HL-60 (cell line): ENCODE data around the gene PTS.

Source experiments
- GABPA ChIP-seq: IDR thresholded peaks from 2 replicates; pipeline ENCODE4 v1.6.1; 2012; ENCODE audit warnings: low read depth
- TF ChIP-seq, protein P1 (sequence below): IDR thresholded peaks from one replicate; pipeline ENCODE4 v1.5.1; 2011; ENCODE audit warnings: low read length, control low read depth, inconsistent platforms; ENCODE audit not compliant: insufficient read depth

- TF ChIP-seq, protein P1, sequence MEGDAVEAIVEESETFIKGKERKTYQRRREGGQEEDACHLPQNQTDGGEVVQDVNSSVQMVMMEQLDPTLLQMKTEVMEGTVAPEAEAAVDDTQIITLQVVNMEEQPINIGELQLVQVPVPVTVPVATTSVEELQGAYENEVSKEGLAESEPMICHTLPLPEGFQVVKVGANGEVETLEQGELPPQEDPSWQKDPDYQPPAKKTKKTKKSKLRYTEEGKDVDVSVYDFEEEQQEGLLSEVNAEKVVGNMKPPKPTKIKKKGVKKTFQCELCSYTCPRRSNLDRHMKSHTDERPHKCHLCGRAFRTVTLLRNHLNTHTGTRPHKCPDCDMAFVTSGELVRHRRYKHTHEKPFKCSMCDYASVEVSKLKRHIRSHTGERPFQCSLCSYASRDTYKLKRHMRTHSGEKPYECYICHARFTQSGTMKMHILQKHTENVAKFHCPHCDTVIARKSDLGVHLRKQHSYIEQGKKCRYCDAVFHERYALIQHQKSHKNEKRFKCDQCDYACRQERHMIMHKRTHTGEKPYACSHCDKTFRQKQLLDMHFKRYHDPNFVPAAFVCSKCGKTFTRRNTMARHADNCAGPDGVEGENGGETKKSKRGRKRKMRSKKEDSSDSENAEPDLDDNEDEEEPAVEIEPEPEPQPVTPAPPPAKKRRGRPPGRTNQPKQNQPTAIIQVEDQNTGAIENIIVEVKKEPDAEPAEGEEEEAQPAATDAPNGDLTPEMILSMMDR = no peak
- TF ChIP-seq GABPA = no peak
These were observed 26.0 kb upstream of the PTS start for GRCh38 chr11:112200252-112200651.
